Spleen (tissue), 7 donors: ENCODE data around the gene CNIH2.

Experiments
- CTCF ChIP-seq, 11 experiments: fragments of 200-600 bp in 7 of 11; fragments of 450-650 bp in 4 of 11; sonication (generic) in 4 of 11; IDR thresholded peaks in 8 of 11; conservative IDR thresholded peaks in 3 of 11; 1 replicate in 7 of 11; 2 replicates in 4 of 11; pipeline versions ENCODE4 v1.4.0 to v1.8.0; 2016 to 2021; ENCODE audit warnings: antibody characterized with exemption in 11 of 11, inconsistent platforms in 4 of 11, mild to moderate bottlenecking in 1 of 11
- POLR2AphosphoS5 ChIP-seq, 3 donors: sonication (generic); formaldehyde crosslinking; IDR thresholded peaks; one replicate each; pipeline ENCODE4 v1.5.1; 2017; ENCODE audit warnings: antibody characterized with exemption in 3 of 3
- donor health status: DM: no; HTN: no; CAD: no; lungs with moderate emphysema.
- donor health status: DM: no; HTN: no; CAD: no.
- donor health status: DM: no; HTN: no; CAD: no.

DNA sequence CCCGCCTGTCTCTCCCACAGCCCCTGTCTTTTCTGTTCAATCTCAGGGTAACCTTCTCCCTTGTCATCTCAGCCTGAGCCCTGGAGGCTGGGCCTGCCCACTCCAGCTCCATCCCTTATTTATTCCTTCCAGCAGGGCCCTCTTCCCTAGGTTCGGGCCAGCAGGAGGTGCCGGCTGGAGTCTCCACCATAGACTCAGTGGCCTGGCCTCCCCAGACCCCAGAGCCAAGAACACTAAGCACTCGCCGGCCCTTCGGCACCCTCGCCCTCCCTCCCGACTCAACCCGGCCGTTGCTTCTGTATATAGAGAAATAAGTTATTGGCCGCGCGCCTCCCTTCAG lies 11.0 kb upstream of the CNIH2 start:
- TF ChIP-seq CTCF (IDR thresholded peaks at IDR 0.05 in 8 of 11, conservative IDR thresholded peaks at IDR 0.05 in 3 of 11) (no peak), POLR2AphosphoS5 (IDR thresholded peaks at IDR 0.05) (no peak)
